Putamen (tissue), 1 donor: Measurements from ENCODE around the gene BANF2.

Experiments used
- DNase-seq: peaks from one replicate; pipeline ENCODE4 v3.0.0-alpha.2; 2016; ENCODE audit warnings: low spot score

BANF2 gene

GRCh38 chr20:17710379-17711266 is 10.9 kb downstream of the BANF2 start:
- DNase-seq: no peak

GRCh38 chr20:17711267-17711627 is 11.5 kb downstream of the BANF2 start:
- DNase-seq: no peak

GRCh38 chr20:17712201-17712600 is 12.4 kb downstream of the BANF2 start:
- no peak for DNase-seq

DNA sequence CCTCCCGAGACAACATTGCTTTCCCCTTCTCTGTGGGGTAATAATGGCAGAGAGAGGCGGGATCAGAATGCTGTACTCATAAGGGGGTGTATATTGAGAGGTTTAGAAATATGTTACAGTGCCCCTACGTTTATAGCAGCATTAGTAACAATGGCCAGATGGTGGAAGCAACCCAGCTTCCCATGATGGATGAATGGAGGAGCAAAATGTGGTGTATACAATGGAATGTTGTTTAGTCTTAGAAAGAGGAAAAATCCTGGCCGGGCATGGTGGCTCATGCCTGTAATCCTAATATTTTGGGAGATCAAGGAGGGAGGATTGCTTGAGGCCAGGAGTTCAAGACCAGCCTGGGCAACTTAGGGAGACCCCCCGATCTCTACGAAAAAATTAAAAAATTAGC is 12.9 kb downstream of the BANF2 start:
- no peak for DNase-seq

DNA sequence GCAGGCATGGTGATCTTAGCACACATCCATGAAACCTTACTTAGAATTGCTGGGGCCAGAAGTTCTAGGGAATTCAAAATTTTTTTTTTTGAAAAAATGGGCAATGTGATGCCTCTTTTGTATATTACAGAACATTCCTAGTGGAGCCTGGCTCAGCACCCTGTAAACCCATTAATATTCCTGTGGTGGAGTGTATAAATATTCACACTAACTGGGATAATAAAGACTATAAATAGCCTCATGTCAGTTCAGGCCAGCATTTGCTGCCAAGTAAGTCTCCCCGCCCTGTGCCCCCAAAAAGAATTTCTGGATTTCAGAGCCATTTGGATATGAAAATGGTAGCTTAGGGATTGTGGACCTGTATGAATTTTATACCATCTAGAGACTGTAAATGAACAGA is 14.8 kb downstream of the BANF2 start:
- DNase-seq: no peak

- no peak for DNase-seq
Observed at GRCh38 chr20:17715075-17715474, 15.3 kb downstream of the BANF2 start.

- no peak for DNase-seq
Observed at GRCh38 chr20:17716331-17716730, 16.6 kb downstream of the BANF2 start.

GRCh38 chr20:17720755-17721154 is 21.0 kb downstream of the BANF2 start:
- DNase-seq: no peak

DNA sequence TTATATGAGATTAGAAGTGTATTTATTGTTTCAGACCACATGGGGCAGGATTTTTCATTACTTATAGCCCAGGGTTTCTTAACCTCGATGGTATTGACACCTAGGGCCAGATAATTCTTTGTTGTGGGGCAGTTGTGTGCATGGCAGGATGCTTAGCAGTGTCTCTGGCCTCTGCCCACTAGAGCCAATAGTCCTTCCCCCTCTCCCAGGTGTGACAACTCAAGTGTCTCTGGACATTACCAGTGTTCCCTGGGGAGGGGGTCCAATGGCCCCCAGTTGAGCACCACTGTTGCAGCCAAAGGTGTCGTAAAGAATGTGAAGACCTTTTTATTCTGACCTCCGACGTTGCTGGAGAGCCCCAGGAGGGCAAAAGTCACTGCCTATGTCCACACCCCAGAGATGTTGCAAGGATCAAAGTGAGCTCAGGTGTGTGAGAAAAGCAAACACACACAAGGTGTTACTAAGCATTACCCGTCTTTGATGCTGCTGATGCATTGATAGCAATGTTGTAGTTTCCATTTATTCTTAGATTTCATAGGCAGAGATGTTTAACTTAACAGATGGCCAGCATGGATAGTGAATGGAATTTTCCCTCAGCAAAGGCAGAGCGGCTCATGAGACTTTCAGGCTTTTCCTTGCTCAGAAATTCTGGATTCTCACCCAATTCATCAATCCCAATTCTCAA is 22.2 kb downstream of the BANF2 start:
- no peak for DNase-seq

DNA sequence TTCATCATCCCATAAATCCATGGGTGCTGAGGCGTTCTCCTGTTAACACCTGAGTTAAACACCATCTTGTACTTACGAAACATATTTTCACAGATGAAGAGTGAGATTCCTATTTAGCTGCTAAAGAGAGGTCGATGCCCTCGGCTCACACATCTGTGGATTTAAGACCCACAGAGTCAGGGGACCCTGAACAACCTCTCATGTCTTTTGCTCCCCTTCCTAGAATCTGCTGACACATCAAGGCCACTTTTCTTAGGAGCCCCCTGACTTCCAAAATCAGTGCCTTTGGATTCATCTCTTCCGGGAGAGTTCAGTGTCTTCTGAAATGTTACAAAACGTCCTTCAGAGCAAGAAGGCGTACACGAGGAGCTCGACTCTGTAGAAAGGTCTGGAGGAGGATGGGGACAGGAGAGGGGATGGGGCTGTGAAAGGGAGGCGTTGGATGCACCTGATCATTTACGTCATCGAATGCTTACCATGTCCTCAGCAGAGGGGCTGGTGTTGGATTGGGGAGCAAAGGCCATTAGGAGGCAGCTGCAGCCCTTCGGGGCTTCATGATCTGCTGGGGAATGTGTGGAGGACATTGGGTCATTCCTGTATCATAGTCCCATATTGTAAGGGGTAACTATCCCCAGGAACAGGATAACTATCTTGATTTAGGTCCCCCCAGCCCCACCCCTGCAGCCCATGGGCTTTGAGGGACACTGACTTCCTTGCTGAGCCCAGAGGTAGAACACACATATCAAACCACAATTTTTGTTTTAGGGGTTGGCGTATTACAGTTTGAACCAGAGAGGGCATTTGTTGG is 22.9 kb downstream of the BANF2 start:
- DNase-seq: no peak

DNA sequence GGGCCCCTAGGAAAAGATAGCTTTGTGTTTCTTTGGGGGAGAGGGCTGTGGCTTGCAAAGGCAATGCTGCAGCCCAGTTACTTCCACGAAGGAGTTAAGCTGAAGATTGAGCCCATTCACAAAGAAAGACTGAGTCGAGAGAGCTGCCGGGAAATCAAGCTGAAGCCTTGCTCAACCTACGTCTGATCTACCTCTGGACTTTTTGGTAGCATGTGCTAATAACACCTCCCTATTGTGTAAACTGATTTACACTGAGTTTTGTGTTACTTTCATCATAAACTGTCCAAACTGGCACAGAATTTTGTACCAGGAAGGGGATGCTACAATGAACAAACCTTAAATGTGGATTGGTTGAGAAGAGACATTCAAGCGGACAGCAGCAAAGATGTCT is 23.5 kb downstream of the BANF2 start:
- no peak for DNase-seq

- DNase-seq: no peak
Observed at GRCh38 chr20:17725094-17725835, 25.5 kb downstream of the BANF2 start.

GRCh38 chr20:17726902-17727301 is 27.1 kb downstream of the BANF2 start:
- no peak for DNase-seq

DNA sequence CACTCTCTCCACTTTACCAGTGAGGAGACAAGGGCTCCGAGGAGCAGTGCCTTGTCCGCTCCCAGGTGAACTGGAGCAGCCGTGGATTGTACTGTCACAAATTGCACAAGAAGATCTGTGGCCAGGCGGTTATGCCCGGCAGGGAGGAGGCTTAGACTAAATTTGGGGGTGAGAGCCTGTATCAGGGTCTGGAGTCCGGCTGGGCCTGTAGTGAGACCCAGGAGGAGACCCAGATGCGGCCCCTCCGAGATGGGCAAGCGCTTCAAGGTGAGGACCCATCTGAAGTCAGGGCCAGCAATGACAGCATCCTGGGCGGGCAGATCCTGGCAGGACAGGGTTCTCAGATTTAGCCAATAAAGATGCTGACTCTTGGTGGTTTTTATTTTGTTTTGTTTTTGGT is 27.6 kb downstream of the BANF2 start:
- no peak for DNase-seq

DNA sequence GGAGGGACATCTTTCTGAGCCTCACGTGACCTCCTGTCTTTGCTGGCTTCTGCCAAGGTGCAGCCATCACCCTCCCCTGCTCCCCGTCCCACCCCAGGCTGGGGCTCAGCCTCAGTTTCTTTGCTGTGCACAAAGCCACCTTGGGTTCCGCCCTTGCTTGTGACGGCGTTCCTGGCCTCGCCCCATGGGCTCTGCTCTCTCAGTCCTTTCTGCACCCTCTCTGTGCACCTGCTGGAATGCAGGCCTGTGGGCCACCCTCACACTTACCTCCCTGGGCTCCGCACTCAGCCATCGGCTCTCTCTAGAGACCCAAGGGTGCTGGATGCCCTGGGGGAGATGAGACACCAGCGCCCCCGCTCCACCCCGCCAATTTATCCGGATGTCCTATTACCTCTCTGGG is 28.3 kb downstream of the BANF2 start:
- DNase-seq: no peak

- no peak for DNase-seq
Observed at GRCh38 chr20:17730071-17730470, 30.3 kb downstream of the BANF2 start.

GRCh38 chr20:17731233-17731632 is 31.5 kb downstream of the BANF2 start:
- DNase-seq: no peak

GRCh38 chr20:17732907-17733521 is 33.2 kb downstream of the BANF2 start:
- no peak for DNase-seq

DNA sequence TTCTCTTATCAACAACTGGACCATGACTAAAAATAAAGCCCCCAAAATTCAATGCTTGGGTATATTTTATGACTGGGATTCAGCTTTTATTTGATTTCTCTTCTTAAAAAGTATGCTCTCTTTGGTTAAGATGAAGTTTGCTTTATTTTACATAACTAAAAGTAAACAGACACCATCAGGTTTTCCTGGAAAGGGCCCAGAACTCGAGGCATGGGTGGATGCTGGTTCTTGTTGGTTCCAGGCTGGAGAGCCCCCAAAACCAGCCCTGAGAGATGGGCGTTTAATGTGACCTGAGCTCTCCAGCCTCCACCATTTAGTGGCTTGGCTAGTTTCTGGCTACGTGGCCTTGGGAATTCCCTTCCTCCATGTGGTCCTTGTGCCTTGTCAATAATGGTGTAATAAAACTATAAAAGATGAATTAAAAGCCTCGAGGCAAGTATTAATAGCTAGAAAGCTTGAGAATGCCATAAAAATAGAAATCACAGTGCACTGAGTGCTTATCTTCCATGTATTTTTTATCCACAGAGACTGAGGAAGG is 34.1 kb downstream of the BANF2 start:
- no peak for DNase-seq

DNA sequence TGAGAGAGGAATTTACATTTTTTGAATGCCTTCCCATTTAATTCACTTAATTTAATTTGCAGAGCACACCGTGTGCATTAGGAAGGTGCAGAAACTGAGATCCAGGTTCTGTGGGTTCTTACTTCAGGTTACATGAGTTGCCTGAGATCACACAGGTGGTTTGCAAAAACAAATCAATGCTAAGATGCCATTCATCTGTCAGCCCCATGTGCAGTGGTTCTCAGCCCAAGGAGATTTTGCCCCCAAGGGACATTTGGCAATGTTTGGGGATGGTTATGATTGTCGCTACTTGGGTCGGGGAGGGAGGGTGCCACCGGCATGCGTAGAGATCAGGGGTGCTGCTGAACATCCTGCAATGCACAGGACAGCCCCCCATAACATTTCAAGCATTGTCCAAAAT is 34.6 kb downstream of the BANF2 start:
- no peak for DNase-seq

DNA sequence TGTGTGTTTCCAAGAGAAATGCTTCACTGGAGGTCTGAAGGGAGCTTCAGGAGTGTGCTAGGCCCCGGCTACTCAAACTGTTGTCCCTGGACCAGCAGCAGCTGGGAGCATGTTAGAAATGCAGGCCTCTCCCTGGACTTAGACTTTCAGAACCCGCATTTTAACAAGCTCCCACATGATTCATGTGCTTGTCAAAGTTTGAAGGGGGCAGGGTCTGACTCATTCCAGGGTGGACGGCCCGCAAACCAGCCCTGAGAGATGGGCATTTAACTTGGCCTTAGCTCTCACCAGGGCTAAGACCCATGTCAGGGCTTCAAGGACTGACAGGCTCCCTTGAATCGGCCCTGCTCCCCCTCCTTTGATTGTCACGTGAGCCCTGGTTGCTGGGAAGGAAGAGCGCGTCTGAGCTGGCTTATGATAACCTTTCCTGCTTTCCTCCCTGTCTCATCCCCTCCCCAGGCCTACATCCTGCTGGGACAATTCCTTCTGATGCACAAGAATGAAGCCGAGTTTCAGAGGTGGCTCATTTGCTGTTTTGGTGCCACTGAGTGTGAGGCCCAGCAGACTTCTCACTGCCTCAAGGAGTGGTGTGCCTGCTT is 35.5 kb downstream of the BANF2 start:
- DNase-seq: no peak
